ENCODE measurements around the gene VMP1. TPM values are rescaled to one million over a fixed set of nuclear protein-coding genes. Genes with fewer than 3 reads are reported as not detected.
"Not testable (repeated sequence)": the region's sequence is repeated elsewhere in the genome, so short reads cannot be mapped to it uniquely, and the experiment has no call there.

VMP1 gene
- total RNA-seq, 1 donor from 2014 or later = 232 TPM

GRCh38 chr17:59825533-59826322, 118.3 kb downstream of the VMP1 start:
- TF ChIP-seq CTCF (conservative IDR thresholded peaks at IDR 0.05; ENCODE audit: low read depth, low read length) = no peak
- no peak for DNase-seq (ENCODE audit: low read depth)
- no peak overlapping the region for H3K4me3 ChIP-seq (ENCODE audit: low read depth, low read length)

- H3K4me3 ChIP-seq (ENCODE audit: low read depth, low read length) = no peak overlapping the region
- no peak for DNase-seq (ENCODE audit: low read depth)
- no peak for TF ChIP-seq CTCF (conservative IDR thresholded peaks at IDR 0.05; ENCODE audit: low read depth, low read length)
Measured at GRCh38 chr17:59826706-59827453, 119.4 kb downstream of the VMP1 start.

- DNase-seq (ENCODE audit: low read depth) = no peak
- H3K4me3 ChIP-seq (ENCODE audit: low read depth, low read length) = peak overlapping the region; percentile 36
- TF ChIP-seq CTCF (conservative IDR thresholded peaks at IDR 0.05; ENCODE audit: low read depth, low read length) = no peak
Measured at GRCh38 chr17:59827721-59828477, 120.4 kb downstream of the VMP1 start.

- peak overlapping the region; percentile 36 for H3K4me3 ChIP-seq (ENCODE audit: low read depth, low read length)
- TF ChIP-seq CTCF (conservative IDR thresholded peaks at IDR 0.05; ENCODE audit: low read depth, low read length) = no peak
- no peak for DNase-seq (ENCODE audit: low read depth)
Measured at GRCh38 chr17:59828478-59828760, 121.0 kb downstream of the VMP1 start.

- DNase-seq (ENCODE audit: low read depth) = not testable (repeated sequence)
- H3K4me3 ChIP-seq (ENCODE audit: low read depth, low read length) = peak overlapping the region; percentile 36
Measured at GRCh38 chr17:59828819-59829216, 121.4 kb downstream of the VMP1 start.

- TF ChIP-seq CTCF (conservative IDR thresholded peaks at IDR 0.05; ENCODE audit: low read depth, low read length) = no peak
- peak overlapping the region; percentile 42 for H3K4me3 ChIP-seq (ENCODE audit: low read depth, low read length)
- DNase-seq (ENCODE audit: low read depth) = peak; percentile 99
Measured at GRCh38 chr17:59829217-59830006, 122.0 kb downstream of the VMP1 start.
